T-helper 1 cell treated with Interleukin-12 subunit alpha and Interleukin-12 subunit beta and Interleukin-4 antibody, amounts not matched to agents 30 ng/mL and 1 ng/mL, for 36 hours (primary cell): ENCODE data around the gene ANKMY1. TPM values are rescaled to one million over a fixed set of nuclear protein-coding genes. Genes with fewer than 3 reads are reported as not detected.

Experiments
- intact Hi-C: fragments of 100-400 bp; cut with micrococcal nuclease; formaldehyde crosslinking; loops from one replicate; pipeline ENCODE4 v1.15.1; 2024
- total RNA-seq: library from RNA; stranded (reverse); gene quantifications from 2 replicates; pipeline ENCODE4 v1.2.3, GENCODE V29; 2022

ANKMY1 gene
- total RNA-seq, 1 donor from 2014 or later: 33.0 TPM

DNA sequence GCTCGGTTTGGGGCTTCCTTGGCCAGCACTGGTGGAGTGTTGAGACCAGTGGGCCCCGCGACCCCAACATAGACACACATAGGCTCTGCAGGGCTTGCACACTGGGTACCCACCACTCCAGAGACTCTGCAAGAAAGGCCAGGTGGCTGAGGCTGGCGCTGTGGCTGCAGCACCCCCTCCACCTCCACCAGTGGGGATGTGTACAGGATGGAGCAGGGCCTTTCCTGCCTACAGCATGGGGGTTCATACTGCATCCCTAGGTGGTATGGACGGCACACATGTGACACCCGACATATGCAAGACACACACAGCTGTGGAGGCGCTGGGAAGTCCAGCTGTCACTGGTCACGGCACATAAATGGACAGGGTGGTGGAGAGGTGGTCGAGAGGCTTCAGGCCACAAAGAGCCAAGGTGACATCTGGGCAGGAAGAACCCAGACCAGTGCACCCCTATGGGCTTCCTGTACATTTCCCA is 11.8 kb upstream of the ANKMY1 start:
- intact Hi-C loops: loop anchor here (5.0 to 10.0 kb wide), 4 partner anchors 432 to 1285 kb away; partner anchors contain the start of genes COPS9, FARP2 and NDUFA10

DNA sequence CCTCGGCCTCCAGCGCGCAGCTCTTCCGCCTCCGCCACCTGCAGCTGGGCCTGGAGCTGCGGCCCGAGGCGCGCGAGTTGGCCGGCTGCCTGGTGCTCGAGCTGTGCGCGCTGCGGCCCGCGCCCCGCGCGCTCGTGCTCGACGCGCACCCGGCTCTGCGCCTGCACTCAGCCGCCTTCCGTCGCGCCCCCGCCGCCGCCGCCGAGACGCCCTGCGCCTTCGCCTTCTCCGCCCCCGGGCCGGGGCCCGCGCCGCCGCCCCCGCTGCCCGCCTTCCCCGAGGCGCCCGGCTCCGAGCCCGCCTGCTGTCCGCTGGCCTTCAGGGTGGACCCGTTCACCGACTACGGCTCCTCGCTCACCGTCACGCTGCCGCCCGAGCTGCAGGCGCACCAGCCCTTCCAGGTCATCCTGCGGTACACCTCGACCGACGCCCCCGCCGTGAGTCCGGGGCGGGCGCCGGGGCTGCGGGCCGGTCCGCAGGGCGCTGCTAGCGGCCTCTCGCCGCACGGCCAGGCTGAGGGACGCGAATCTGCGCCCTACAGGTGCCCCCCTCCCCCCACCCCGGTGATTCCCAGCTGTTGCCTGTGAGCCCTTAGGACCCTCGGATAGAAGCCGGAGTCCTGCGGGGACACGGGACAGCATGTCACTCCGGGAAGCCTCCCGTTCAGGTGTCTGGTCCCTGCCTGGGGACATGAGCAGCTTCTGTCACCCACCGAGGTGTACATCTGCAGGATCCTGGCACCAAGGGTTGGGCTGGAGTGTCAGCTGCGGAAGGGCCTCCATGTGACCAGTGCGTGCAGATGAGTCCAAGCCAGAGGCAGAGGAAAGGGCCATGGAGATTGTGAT is 11.1 kb upstream of the ANKMY1 start:
- intact Hi-C loops: loop anchor here (5.0 to 10.0 kb wide), 4 partner anchors 432 to 1284 kb away; partner anchors contain the start of genes COPS9, FARP2 and NDUFA10

DNA sequence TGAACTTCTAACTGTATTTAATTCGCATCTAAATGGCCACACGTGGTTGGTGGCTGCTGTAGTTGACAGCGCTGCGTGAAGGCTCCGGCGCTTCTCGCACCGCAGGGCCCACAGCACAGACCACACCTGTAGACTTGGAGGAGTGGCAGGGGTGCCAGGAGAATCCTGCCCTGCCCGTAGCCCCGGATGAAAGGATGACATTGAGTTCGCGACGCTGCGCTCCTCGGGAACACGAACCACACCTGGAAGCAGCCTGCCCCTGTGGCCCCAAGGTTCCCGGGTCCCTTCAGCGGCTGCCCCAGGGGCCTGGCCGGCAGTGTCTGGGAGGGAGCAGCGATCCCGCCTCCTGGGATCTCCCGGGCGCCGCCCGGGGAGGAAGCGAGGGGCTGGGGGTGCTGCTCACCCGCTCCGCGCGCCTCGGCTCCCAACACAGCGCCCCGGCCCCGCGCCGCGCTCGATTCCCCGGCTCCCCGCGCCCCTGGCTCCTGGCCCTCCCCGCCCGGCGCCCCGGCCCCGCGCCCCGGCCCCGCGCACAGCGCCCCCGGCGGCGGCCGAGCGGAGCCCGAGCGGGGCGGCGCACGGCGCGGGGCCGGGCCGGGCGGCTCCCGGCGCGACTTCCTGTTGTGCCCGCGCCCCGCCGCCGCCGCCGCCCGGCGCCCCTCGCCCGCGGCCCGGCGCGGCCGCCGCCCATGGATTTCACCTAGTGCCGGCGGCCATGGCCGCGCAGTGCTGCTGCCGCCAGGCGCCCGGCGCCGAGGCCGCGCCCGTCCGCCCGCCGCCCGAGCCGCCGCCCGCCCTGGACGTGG is 10.3 kb upstream of the ANKMY1 start, which contains the start of gene RNPEPL1:
Gene RNPEPL1 (plus strand): TSS at position 613 of the 806 bp plus-strand sequence. CDS start 103 bp downstream, at position 716.
- intact Hi-C loops: loop anchor here (2.0 to 10.0 kb wide), 5 partner anchors 133 to 1283 kb away; partner anchors contain the start of genes COPS9, FARP2, GPC1 and NDUFA10

DNA sequence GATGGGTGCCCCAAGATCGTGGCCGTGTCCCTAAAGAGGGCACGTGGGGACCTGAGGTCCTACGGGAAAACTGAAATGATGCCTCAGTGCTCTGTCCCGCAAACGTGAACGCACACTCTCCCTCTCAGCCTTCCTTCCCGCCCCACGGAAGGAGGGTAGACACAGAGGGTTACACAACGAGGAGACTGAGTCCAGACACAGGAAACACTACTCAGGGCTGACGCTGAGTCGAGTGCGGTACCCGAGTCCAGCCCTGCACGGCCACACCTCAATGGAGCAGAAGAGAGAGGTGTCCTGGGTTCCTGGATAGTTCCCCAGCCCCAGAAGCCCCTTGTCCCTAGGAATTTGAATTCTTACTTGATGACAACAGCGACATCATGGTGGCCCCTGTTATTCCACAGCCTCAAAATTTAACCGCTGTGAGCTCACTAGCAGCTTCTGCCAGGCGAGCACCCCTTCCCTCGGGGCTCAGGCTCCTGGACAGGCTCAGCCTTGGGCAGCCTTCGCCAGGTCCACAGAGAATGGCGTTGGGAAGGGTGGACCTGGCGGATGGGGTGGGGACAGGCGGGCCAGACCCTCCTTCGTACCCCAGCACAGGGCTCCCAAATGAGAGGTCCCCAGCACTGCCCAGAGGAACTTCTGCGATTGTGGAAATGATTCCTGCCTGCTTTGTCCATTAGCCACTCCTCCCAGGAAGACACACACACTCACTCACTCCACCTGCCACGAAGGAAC is 9.5 kb upstream of the ANKMY1 start:
- intact Hi-C loops: loop anchor here (2.0 to 10.0 kb wide), 5 partner anchors 133 to 1283 kb away; partner anchors contain the start of genes COPS9, FARP2, GPC1 and NDUFA10

DNA sequence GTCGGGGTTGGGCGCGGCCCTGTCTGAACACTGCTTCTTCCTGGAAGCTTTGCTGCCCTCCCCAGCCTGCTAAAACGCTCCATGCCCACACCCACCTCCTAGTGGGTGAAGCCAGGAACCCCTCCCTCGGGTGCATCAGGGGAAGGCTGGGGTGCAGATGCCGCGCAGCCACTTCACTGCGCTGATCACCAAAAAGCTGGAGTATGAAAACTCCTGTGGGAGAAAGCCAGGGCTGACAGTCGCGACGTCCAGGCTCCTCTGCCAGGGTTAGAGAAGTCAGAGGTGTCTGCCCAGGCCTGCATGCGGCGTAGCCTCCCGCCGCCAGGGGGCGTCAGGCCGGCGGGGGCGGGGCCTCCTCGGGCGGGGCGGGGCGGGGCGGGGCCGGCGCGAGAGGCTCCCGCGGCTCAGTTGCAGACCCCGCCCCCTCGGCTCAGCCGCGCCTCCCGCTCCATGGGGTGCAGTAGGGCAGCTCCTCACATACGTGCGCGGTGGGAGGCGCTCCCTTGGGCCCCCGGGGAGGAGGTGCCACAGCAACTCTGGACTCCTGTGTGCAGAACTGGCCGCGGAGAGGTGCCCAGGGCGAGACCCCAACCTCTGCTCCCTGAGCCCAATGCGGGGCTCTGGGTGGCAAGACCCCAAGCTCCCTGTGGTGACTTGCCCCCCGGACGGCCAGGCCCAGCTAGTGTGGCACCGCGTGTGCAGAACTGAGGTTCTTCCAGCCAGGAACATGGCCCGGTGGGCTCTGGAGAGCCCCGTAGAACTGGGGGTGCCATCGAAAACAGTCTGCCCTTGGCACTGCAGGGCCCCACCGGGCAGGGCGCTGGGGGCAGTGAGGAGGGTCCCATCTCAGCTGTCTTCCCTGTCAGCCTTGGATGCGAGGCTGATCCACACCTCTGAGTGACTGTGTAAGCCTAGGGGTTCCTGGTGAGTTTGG is 8.7 kb upstream of the ANKMY1 start:
- intact Hi-C loops: loop anchor here (1.0 to 10.0 kb wide), 11 partner anchors 13 to 1282 kb away; partner anchors contain the start of genes CAPN10, COPS9, FARP2 and GPC1

DNA sequence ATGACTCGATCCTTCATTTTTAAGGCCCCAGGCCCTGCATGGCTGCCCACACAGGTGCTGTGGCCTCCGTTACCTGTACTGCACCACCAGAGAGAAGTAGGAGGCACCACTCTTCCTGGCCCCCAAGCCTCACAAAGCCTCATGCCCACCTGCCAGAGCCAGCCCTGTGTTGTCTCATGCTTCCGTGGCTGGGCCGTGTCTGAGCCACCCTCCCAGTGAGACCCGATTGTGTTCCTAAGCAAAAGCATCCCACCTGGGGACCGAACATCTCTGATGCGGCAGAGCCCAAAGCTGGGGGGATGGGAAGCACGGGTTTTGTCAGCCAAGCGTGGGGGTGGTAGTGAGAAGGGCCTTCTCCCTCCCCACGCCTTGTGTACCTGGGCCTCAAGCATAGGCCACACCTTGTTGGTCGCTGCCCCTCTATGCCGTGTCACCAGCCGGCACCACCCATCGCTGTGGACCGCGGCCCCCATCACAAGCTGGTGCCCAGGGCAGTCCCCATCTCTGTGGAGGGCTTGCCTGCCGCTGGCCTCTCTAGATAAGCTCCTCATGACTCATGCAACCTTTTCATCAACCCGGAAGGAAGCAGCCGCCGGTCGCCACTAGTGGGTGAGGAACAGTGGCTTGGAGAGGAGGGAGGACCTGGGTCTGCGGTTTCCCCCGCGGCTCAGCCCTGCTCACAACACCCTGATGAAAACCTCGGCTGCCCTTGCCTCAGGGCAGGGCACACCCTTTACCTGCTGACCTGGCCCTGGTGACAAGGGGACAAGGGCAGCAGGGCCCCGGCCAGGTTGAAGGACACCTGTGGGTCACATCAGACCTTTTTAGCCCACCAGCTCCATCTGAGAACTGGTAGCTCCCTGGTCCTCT is 7.8 kb upstream of the ANKMY1 start:
- intact Hi-C loops: loop anchor here (1.0 to 10.0 kb wide), 14 partner anchors 14 to 1316 kb away; partner anchors contain the start of genes CAPN10, COPS9, FARP2 and GPC1

DNA sequence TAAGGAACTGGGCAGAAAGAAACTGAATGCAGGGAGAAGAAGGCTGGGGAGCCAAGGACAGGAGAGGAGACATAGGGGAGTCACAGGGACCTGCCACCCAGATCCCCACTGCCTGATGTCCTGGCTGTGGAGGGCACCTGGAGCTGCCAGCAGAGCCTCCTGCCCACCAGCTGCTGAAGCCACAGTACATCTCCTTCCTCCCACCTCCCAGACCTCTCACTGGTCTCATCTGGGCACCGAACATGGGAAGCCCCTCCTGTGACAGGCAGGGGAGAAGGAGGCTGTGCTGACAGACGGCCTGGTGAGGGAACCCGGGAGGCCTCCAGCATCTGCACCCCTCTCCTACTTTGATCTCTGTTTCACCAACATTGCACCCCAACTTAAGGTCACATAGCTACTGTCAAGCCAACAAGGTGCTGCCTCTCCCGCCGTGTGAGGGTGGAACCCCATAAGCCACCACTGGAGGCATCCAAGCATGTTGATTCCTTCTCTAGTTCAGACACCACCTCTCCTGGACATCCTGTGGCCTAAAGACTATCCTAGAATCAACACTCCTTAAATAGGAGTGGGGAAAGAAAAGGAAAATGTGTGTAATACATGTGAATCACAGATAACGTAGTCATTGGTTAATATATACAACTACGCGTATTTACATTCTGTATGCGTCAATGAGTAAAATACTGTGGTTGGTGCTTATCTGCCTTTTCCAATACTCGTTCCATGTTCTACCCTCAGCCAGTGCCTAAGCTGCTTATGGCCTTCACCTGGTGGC is 7.0 kb upstream of the ANKMY1 start:
- intact Hi-C loops: loop anchor here (1.0 to 10.0 kb wide), 8 partner anchors 427 to 1317 kb away; partner anchors contain the start of genes ATG4B, COPS9, FARP2 and HDLBP

DNA sequence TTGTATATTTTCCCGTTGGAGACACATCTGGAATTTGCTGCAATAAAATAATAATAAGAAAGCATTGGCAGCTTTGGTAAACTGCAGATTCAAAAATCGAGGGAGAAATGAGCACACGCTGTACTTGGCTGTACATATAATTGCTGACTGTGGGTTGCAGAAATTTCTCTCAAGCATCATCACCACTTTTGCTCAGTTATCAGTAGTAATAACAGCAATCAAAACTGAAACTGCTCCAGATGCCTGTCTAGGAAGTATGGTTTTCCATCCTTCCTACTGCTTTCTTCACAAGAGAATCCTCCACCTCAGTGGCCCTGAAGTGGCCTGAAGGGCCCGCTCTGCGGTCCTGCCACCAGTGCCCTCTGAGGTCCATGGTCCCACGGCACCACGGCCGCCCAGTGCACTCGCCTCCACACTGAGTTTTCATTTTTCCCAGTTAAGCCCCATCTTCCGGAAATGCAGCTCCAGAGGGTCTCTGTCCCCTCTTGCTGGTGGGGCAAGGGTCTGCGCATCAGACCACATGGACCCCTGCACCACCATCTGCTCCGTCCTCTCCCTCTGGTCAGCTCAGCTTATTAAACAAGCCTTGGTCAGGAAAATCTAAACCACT is 6.3 kb upstream of the ANKMY1 start:
- intact Hi-C loops: loop anchor here (2.0 to 10.0 kb wide), 4 partner anchors 539 to 1279 kb away; partner anchors contain the start of genes ATG4B, NDUFA10, PPP1R7 and THAP4

DNA sequence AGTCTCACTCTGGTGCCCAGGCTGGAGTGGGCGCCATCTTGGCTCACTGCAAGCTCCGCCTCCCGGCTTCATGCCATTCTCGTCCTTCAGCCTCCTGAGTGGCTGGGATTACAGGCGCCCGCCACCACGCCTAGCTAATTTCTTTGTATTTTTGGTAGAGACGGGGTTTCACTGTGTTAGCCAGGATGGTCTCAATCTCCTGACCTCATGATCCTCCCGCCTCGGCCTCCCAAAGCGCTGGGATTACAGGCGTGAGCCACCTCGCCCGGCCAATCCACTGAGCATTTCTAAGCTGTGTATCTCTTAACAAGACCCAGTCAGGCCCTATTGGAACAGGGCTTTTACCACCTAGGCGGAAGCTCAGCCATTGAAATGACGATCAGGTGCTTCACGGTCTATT is 5.4 kb upstream of the ANKMY1 start:
- intact Hi-C loops: loop anchor here (5.0 to 10.0 kb wide), 3 partner anchors 538 to 1278 kb away; partner anchors contain the start of genes ATG4B, NDUFA10 and THAP4

DNA sequence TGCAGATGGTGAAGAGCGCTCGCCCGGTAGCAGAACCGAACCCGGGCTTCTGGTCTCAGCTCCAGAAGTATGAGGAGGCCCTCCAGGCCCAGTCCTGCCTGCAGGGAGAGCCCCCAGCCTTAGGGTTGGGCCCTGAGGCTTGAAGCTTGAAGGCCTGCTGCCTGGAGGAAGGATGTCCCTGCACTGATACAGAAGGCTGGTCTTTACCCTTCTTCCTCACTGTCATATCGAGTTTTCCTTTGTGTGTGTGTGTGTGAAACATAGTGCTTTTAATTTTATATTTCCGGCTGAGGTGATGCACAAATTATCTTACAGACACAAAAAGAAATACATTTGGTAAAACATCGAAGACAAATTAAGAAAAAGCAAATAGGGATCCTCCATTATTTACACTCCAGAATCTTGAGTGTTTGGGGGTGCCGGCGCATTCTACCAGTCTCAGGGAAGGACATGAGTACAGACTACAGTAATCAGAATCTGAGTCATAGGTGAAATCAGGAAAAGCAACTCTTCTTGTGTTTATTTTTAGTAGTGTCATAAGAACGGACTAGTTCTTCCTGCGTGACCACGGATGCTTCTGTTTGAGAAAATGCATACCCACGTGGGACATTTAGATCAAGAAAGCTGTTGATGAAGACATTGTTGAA is 3.7 kb upstream of the ANKMY1 start:
- intact Hi-C loops: loop anchor here (1.0 to 10.0 kb wide), 12 partner anchors 25 to 1277 kb away; partner anchors contain the start of genes ATG4B, CAPN10, GPR35 and HDLBP

DNA sequence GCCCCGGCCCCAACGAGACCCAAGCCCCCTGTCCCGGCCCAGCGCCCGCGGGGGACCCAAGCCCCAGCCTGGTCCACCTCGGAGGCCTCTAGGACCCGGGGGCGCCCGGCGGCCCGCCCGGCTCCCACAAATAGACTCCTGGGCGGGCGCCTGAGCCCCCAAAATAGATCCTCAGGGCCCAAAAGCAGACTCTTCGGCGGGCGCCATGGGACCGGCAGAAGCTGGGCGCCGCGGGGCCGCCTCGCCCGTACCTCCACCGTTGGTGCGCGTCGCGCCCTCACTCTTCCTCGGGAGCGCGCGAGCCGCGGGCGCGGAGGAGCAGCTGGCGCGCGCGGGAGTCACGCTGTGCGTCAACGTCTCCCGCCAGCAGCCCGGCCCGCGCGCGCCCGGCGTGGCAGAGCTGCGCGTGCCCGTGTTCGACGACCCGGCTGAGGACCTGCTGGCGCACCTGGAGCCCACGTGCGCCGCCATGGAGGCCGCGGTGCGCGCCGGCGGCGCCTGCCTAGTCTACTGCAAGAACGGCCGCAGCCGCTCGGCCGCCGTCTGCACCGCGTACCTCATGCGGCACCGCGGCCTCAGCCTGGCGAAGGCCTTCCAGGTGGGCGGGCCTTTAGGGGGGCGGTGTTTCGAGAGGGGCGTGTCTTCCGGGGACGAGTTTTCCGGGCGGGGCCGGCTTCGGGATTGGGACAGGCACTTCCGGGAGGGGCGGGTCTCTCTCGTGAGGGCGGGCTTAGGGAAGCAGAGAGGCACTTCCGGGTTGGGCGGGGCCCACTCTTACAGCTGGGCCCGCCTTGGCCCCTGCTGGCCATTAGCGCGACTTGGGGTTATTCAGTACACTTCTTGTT is 2.9 kb upstream of the ANKMY1 start:
- intact Hi-C loops: loop anchor here (1.0 to 10.0 kb wide), 13 partner anchors 26 to 1276 kb away; partner anchors contain the start of genes ATG4B, CAPN10, GPR35 and HDLBP

DNA sequence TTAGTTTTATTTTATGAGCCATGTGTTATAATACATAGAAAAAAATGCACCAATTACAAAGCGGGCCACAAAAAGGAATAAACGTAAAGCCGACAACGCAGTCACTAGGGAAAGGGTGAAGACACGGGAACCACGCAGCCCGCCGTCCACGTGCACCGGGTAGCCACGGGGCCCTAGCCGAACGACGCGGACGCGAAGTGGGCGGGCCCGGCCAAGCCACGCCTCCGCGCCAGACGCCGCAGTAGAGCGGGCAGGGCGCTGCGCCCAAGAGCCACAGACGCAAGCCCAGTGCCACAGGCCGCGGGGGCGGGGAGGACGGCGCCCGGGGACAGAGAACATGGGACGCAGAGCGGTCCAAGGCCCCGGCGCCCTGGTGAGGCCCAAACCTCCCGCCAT is 2.3 kb upstream of the ANKMY1 start, which contains the start of gene DUSP28:
Gene DUSP28 (plus strand): TSS at position 274 of the 396 bp plus-strand sequence. CDS start 328 bp downstream, outside the sequence.
- intact Hi-C loops: loop anchor here (1.0 to 10.0 kb wide), 8 partner anchors 46 to 1275 kb away; partner anchors contain the start of genes ATG4B, MTERF4, NDUFA10 and THAP4

DNA sequence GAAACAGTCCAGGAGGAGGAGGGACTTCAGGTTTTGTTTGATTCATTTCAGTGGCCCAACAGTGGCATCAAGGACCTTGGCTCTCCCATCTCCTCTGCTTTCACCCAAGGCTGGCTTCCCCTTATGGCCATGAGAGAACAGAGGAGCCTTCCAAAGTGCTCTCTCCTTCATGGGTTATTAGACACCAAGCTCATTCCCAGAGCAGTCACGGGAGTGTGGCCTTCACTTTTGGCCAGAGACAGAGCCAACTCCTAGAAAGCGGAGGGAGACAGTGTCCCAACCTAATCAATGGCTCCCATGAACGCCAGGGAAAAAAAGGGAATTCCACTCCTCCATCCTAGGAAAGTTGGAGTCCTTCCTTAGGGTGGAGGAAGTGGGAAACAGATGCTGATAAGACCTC is 1.5 kb upstream of the ANKMY1 start:
- intact Hi-C loops: no loop called here

DNA sequence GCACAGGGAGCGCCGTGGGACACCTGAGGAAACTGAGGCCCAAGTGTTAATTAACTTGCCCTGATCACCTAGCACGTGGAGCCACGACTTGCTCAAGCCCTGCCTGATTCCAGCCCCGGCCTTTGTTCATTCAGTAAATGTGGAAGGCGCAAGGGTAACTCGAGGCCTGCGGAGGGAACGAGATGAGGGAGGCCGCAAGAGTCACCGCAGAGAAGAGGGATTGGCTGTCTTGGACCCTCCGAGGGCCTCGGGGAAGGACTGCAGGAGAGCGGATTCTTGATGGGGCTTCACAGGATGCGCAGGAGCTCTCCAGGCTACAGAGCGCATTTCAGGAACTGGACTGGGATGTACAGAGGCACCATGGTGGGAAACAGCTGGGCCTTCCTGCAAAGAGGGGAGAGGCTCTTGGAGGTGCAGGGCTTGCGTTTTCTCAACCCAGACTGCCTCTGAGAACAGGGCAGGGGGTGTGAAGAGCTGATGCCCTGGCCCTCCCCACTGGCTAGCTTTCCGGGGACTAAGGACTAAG is 511 bp upstream of the ANKMY1 start:
- intact Hi-C loops: no loop called here
